Activated CD8-positive, alpha-beta memory T cell treated with anti-CD3 and anti-CD28 coated beads for 48 hours (primary cell): Measurements from ENCODE around the gene DOCK2.
"Not testable (repeated sequence)": the region's sequence is repeated elsewhere in the genome, so short reads cannot be mapped to it uniquely, and the experiment has no call there.

Source experiments
- DNase-seq, 3 experiments: peaks; one replicate each; pipeline ENCODE4 v3.0.0-alpha.2; 2020; ENCODE audit warnings: low read depth in 2 of 3, low spot score in 2 of 3

DOCK2 gene

GRCh38 chr5:169753795-169754194 is 116.7 kb downstream of the DOCK2 start:
- DNase-seq: no peak

GRCh38 chr5:169754737-169755136 is 117.7 kb downstream of the DOCK2 start:
- DNase-seq: no peak

- DNase-seq: no peak
Observed at GRCh38 chr5:169756071-169756765, 119.1 kb downstream of the DOCK2 start.

- DNase-seq: no peak
Observed at GRCh38 chr5:169757016-169757415, 119.9 kb downstream of the DOCK2 start.

GRCh38 chr5:169758886-169759285 is 121.8 kb downstream of the DOCK2 start:
- DNase-seq: no peak

- no peak for DNase-seq
Observed at GRCh38 chr5:169760229-169760628, 123.2 kb downstream of the DOCK2 start.

- no peak for DNase-seq
Observed at GRCh38 chr5:169762338-169763095, 125.4 kb downstream of the DOCK2 start.

- DNase-seq: no peak
Observed at GRCh38 chr5:169763376-169764017, 126.4 kb downstream of the DOCK2 start.

GRCh38 chr5:169764018-169764378 is 126.9 kb downstream of the DOCK2 start:
- DNase-seq: no peak

GRCh38 chr5:169765176-169765996 is 128.3 kb downstream of the DOCK2 start:
- no peak for DNase-seq

- DNase-seq: not testable (repeated sequence)
Observed at GRCh38 chr5:169766943-169767342, 129.9 kb downstream of the DOCK2 start.

GRCh38 chr5:169767938-169768337 is 130.9 kb downstream of the DOCK2 start:
- no peak for DNase-seq

GRCh38 chr5:169768416-169768815 is 131.3 kb downstream of the DOCK2 start:
- no peak for DNase-seq

GRCh38 chr5:169770109-169770508 is 133.0 kb downstream of the DOCK2 start:
- DNase-seq: no peak

GRCh38 chr5:169772256-169772655 is 135.2 kb downstream of the DOCK2 start:
- no peak for DNase-seq

GRCh38 chr5:169772688-169773087 is 135.6 kb downstream of the DOCK2 start:
- DNase-seq: no peak

- DNase-seq: no peak
Observed at GRCh38 chr5:169777159-169777558, 140.1 kb downstream of the DOCK2 start.

- no peak for DNase-seq
Observed at GRCh38 chr5:169778622-169779596, 141.8 kb downstream of the DOCK2 start.

GRCh38 chr5:169781420-169782345 is 144.6 kb downstream of the DOCK2 start:
- no peak for DNase-seq
